OCI-LY7 (cell line): ENCODE measurements around the gene CELSR3. TPM values are rescaled to one million over a fixed set of nuclear protein-coding genes. Genes with fewer than 3 reads are reported as not detected.

ENCODE experiments used
- BruUV-seq: library from RNA; stranded (reverse); fragments of 400-500 nt; replicated peaks from 2 replicates; lab custom pipeline; 2021; lab: Mats Ljungman, UMichigan
- CTCF ChIA-PET: fragments of 300-600 bp; sonication (Branson Sonifier 250); formaldehyde crosslinking; loops from one replicate; lab custom pipeline; 2022; ENCODE audit warnings: antibody characterized with exemption; ENCODE audit not compliant: unreplicated experiment; lab: Charles Lee
- POLR2A ChIA-PET: fragments of 300-600 bp; sonication (Branson Sonifier 250); formaldehyde crosslinking; loops from one replicate; lab custom pipeline; 2022; ENCODE audit warnings: antibody characterized with exemption; lab: Charles Lee
- DNase-seq: peaks from one replicate; pipeline ENCODE4 v3.0.0-alpha.2; 2015; ENCODE audit warnings: low spot score
- H2AFZ ChIP-seq: fragments of 200-600 bp; sonication (generic), shearing (Covaris generic); 2 replicates; pipeline ENCODE4 v1.6.1; 2014; ENCODE audit warnings: mild to moderate bottlenecking, antibody characterized with exemption, low read length, moderate library complexity
- H3K27ac ChIP-seq: fragments of 200-600 bp; sonication (generic); 2 replicates; pipeline ENCODE4 v1.5.1; 2014; ENCODE audit warnings: mixed run types, low read depth, mild to moderate bottlenecking, moderate library complexity, low read length, inconsistent platforms; ENCODE audit not compliant: poor library complexity, severe bottlenecking
- H3K36me3 ChIP-seq: fragments of 200-600 bp; sonication (generic); 2 replicates; pipeline ENCODE4 v1.6.1; 2014; ENCODE audit warnings: mild to moderate bottlenecking, antibody characterized with exemption, low read length, moderate library complexity, mixed read lengths; ENCODE audit not compliant: insufficient read depth
- H3K4me1 ChIP-seq: fragments of 200-600 bp; sonication (generic); 2 replicates; pipeline ENCODE4 v1.5.1; 2014; ENCODE audit warnings: mild to moderate bottlenecking, low read length; ENCODE audit not compliant: insufficient read depth, poor library complexity, severe bottlenecking
- H3K4me2 ChIP-seq: fragments of 200-600 bp; sonication (generic); 2 replicates; pipeline ENCODE4 v1.6.1; 2014; ENCODE audit warnings: mild to moderate bottlenecking, low read length
- H3K4me3 ChIP-seq: fragments of 200-600 bp; sonication (generic); 2 replicates; pipeline ENCODE4 v1.5.1; 2014; ENCODE audit warnings: mild to moderate bottlenecking, low read depth, low read length; ENCODE audit not compliant: poor library complexity, severe bottlenecking
- H3K79me2 ChIP-seq: fragments of 200-600 bp; sonication (generic); 2 replicates; pipeline ENCODE4 v1.6.1; 2016; ENCODE audit warnings: low read depth, mild to moderate bottlenecking, low read length, moderate library complexity, mixed read lengths; ENCODE audit not compliant: insufficient read depth
- H3K9me2 ChIP-seq: fragments of 200-600 bp; sonication (generic); 2 replicates; pipeline ENCODE4 v1.6.1; 2016; ENCODE audit warnings: mild to moderate bottlenecking, low read length, mixed read lengths; ENCODE audit not compliant: insufficient read depth
- H3K9me3 ChIP-seq: fragments of 200-600 bp; sonication (generic); 2 replicates; pipeline ENCODE4 v1.6.1; 2014; ENCODE audit warnings: mild to moderate bottlenecking, mixed run types, low read length, mixed read lengths
- H4K20me1 ChIP-seq: fragments of 200-600 bp; sonication (generic); 2 replicates; pipeline ENCODE4 v1.6.1; 2014; ENCODE audit warnings: mild to moderate bottlenecking, antibody characterized with exemption, low read length, moderate library complexity, mixed read lengths; ENCODE audit not compliant: insufficient read depth
- CTCF ChIP-seq: fragments of 200-600 bp; sonication (generic); conservative IDR thresholded peaks from 2 replicates; pipeline ENCODE4 v1.5.1; 2014; ENCODE audit warnings: mild to moderate bottlenecking, antibody characterized with exemption, low read length, moderate library complexity, mixed read lengths
- EZH2phosphoT487 ChIP-seq: fragments of 200-600 bp; sonication (generic); IDR thresholded peaks from 2 replicates; pipeline ENCODE4 v1.6.1; 2018; ENCODE audit warnings: low read depth, borderline replicate concordance, mild to moderate bottlenecking, mixed run types, antibody characterized with exemption, low read length, moderate library complexity, mixed read lengths
- intact Hi-C: fragments of 100-400 bp; cut with micrococcal nuclease; formaldehyde crosslinking; loops from one replicate; pipeline ENCODE4 v1.10.0; 2022; ENCODE audit not compliant: unreplicated experiment
- total RNA-seq, 2 experiments: library from RNA; depleted of rRNA in 1 of 2; stranded (reverse); fragments of >200 nt in 1 of 2; shearing (Covaris generic) in 1 of 2; gene quantifications; 2 replicates each; pipeline ENCODE4 v1.2.3, GENCODE V29; 2014 to 2022

The CELSR3 gene
- total RNA-seq, 2 experiments from 2014 or later = 3.0 to 9.1 TPM

DNA sequence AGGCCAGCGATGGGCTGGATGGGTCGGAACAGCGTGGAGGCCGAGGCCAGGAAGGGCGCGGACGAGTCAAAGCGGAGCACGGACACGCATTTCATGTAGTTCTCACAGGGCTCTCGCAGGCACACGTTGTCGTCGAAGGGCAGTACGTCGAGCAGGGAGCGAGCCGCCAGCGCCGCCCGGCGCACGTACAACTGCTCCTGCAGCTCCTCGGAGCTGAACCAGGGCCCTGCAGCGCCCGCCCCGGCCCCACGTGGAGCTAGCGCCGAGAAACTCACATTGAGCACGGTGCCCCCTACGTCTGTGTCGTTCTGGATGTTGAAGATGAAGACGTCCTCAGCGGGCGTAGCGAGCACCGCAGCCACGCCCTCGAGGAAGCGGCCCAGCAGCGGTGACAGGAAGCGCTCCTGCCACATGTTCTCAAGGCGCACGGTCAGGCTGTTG is 5.8 kb downstream of the CELSR3 start:
- ChIA-PET CTCF (interaction anchor here (0.7 kb wide), 1 partner anchor 21 kb away, joined by 6 read pairs; the partner anchor contains the start of gene SLC26A6), POLR2A (no interaction called here)
- Histone ChIP-seq H3K9me2 (no peaks in the 10 kb centered on the region), H4K20me1 (no peaks in the 10 kb centered on the region), H3K4me3 (no peak overlapping the region), H3K79me2 (no peaks in the 10 kb centered on the region), H3K9me3 (no peaks in the 10 kb centered on the region), H2AFZ (peak overlapping the region; percentile 44; the same call in 1 of the 2 replicates), H3K36me3 (no peaks in the 10 kb centered on the region), H3K4me2 (peak overlapping the region; percentile 73), H3K27ac (no peak overlapping the region), H3K4me1 (peaks cover 4% of the 10 kb centered on the region)
- no peak for TF ChIP-seq EZH2phosphoT487
- TF ChIP-seq CTCF = no peak
- no peak for DNase-seq
- intact Hi-C loops = loop anchor here (1.0 to 2.0 kb wide), 2 partner anchors 22 to 256 kb away; partner anchors contain the start of gene SLC26A6
- BruUV-seq = no TSS peak

- BruUV-seq = no TSS peak
- CTCF ChIA-PET = no interaction called here
- no peak overlapping the region for H3K27ac ChIP-seq
- no peaks in the 10 kb centered on the region for H3K9me3 ChIP-seq
- peak; percentile 87 for DNase-seq
- intact Hi-C loops = loop anchor here (1.0 to 2.0 kb wide), 2 partner anchors 21 to 255 kb away; partner anchors contain the start of gene SLC26A6
- H2AFZ ChIP-seq = peak overlapping the region; percentile 44; the same call in 1 of the 2 replicates
- H3K36me3 ChIP-seq = no peaks in the 10 kb centered on the region
- H3K4me1 ChIP-seq = peaks cover 4% of the 10 kb centered on the region
- H3K4me2 ChIP-seq = peak overlapping the region; percentile 73
- peak overlapping the region; percentile 67 for H3K4me3 ChIP-seq
- no peaks in the 10 kb centered on the region for H3K79me2 ChIP-seq
- H4K20me1 ChIP-seq = no peaks in the 10 kb centered on the region
- no peaks in the 10 kb centered on the region for H3K9me2 ChIP-seq
- POLR2A ChIA-PET = no interaction called here
- TF ChIP-seq CTCF = peak; percentile 74
- no peak for TF ChIP-seq EZH2phosphoT487
Observed at GRCh38 chr3:48656061-48656840, 6.4 kb downstream of the CELSR3 start.

- Histone ChIP-seq H3K27ac (no peak overlapping the region), H3K4me1 (peaks cover 4% of the 10 kb centered on the region), H3K4me3 (peak overlapping the region; percentile 67), H3K36me3 (no peaks in the 10 kb centered on the region), H4K20me1 (no peaks in the 10 kb centered on the region), H2AFZ (no peak overlapping the region; the same call in 1 of the 2 replicates), H3K4me2 (peak overlapping the region; percentile 73; the same call in 1 of the 2 replicates), H3K9me2 (no peaks in the 10 kb centered on the region), H3K9me3 (no peaks in the 10 kb centered on the region), H3K79me2 (no peaks in the 10 kb centered on the region)
- ChIA-PET CTCF (no interaction called here), POLR2A (no interaction called here)
- intact Hi-C loops = loop anchor here (1.0 to 2.0 kb wide), 2 partner anchors 20 to 255 kb away; partner anchors contain the start of gene SLC26A6
- DNase-seq = peak; percentile 33
- BruUV-seq = no TSS peak
- TF ChIP-seq EZH2phosphoT487 (no peak), CTCF (no peak)
Observed at GRCh38 chr3:48655606-48656005, 7.1 kb downstream of the CELSR3 start.
